Measurements from ENCODE around the gene MCTP1. TPM values are rescaled to one million over a fixed set of nuclear protein-coding genes. Genes with fewer than 3 reads are reported as not detected.

MCTP1 gene
- total and polyA plus RNA-seq, 2 of the 8 experiments (the other 6 are each of a cell fraction or from before 2014, with no cell fraction given): 0.56 to 3.4 TPM

DNA sequence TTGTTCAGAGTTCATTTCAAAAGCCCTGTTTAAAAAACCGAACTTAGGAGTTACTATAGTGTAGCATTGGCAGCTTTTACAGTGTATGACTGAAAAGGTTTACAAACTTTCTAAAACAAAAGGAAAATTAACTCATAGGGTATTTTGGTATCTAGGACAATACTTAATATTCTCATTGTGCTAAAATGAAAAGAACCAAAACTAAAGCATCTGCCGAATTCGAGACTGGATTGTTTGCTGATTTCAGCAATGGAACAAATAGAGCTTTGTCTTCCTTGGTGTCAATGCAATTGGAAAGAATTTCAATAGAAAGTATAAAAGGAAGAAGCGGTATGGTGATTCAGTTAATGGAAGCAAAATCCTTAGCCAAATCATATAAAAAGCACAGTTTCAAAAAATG is 412.4 kb downstream of the MCTP1 start:
- no peak overlapping the region for H3K4ac ChIP-seq (replicated peaks; ENCODE audit: insufficient read length, low read depth, low read length)
- no peak overlapping the region for H3K56ac ChIP-seq (replicated peaks; ENCODE audit: insufficient read length, low read depth, low read length)
- no peak overlapping the region for H4K5ac ChIP-seq (ENCODE audit: insufficient read length, low read depth, low read length)
- no peak for FAIRE-seq
- H3K36me3 ChIP-seq (ENCODE audit: control insufficient read depth in 2 of 4, insufficient read depth in 4 of 4, low read length in 3 of 4): no peaks in the 10 kb centered on the region
- H2AFZ ChIP-seq (ENCODE audit: low read length): no peak overlapping the region
- no peak overlapping the region for H3K27ac ChIP-seq (ENCODE audit: low read depth, low read length)
- H3K9me3 ChIP-seq (ENCODE audit: insufficient read depth in 2 of 2, low read depth in 1 of 2, low read length in 1 of 2): no peaks in the 10 kb centered on the region
- no peak overlapping the region for H2BK5ac ChIP-seq (ENCODE audit: low read depth, low read length)
- no peak overlapping the region for H2BK20ac ChIP-seq (ENCODE audit: low read length)
- no peak overlapping the region for H2BK12ac ChIP-seq (ENCODE audit: low read depth, low read length)
- no peak overlapping the region for H4K91ac ChIP-seq (replicated peaks; ENCODE audit: insufficient read length, low read length)
- no peak overlapping the region for H2BK120ac ChIP-seq (replicated peaks; ENCODE audit: low read depth, low read length)
- H2AK5ac ChIP-seq (ENCODE audit: low read depth, low read length): no peak overlapping the region
- no peaks in the 10 kb centered on the region for H3K23me2 ChIP-seq (ENCODE audit: low read depth, low read length)
- no peak overlapping the region for H4K8ac ChIP-seq (ENCODE audit: extremely low read depth, insufficient read depth, low read length)
- no peak overlapping the region for H3K23ac ChIP-seq (ENCODE audit: insufficient read length)
- no peaks in the 10 kb centered on the region for H3K27me3 ChIP-seq (replicated peaks in 1 of 4; ENCODE audit: control insufficient read depth in 3 of 4, extremely low read depth in 1 of 4, insufficient read depth in 3 of 4, low read length in 3 of 4)
- no peaks in the 10 kb centered on the region for H3K4me1 ChIP-seq (replicated peaks in 1 of 4; ENCODE audit: control insufficient read depth in 3 of 4, insufficient read depth in 4 of 4, low read length in 3 of 4)
- no peak overlapping the region for H3K4me3 ChIP-seq (ENCODE audit: extremely low read depth in 1 of 4, insufficient read depth in 2 of 4, low read depth in 3 of 4, low read length in 4 of 4)
- H3K9ac ChIP-seq (replicated peaks in 1 of 4; ENCODE audit: extremely low read depth in 1 of 4, low read depth in 3 of 4, low read length in 3 of 4): no peak overlapping the region
- H3K14ac ChIP-seq (ENCODE audit: insufficient read length): no peak overlapping the region
- DNase-seq (ENCODE audit: low read depth in 1 of 2, low spot score in 2 of 2): no peak
- H2BK15ac ChIP-seq (ENCODE audit: low read length): no peak overlapping the region
- H3K18ac ChIP-seq (ENCODE audit: extremely low read depth, low read length): no peak overlapping the region
- no peaks in the 10 kb centered on the region for H3K79me2 ChIP-seq (ENCODE audit: control insufficient read depth in 1 of 2, insufficient read depth in 2 of 2, low read length in 2 of 2)
- no peaks in the 10 kb centered on the region for H3K79me1 ChIP-seq (ENCODE audit: low read depth, low read length)
- CTCF ChIA-PET (ENCODE audit: partially characterized antibody): interaction anchor here (1.4 to 1.7 kb wide), 2 partner anchors 20 to 22 kb away, joined by 4 to 5 read pairs; no protein-coding TSS in a partner anchor
- no peak overlapping the region for H3K4me2 ChIP-seq (ENCODE audit: insufficient read depth in 1 of 2, low read depth in 2 of 2, low read length in 2 of 2)
- 93% methylated on average over 4 of the region's 4 CpGs; no CpG with 5 or more reads in 1 of the 2 experiments for WGBS, 2 experiments (ENCODE audit: extremely low coverage in 1 of 2, insufficient coverage in 1 of 2, insufficient read length in 1 of 2, insufficient replicate concordance in 2 of 2, low coverage in 1 of 2, low lambda C conversion rate in 2 of 2, missing lambda C conversion rate in 1 of 2)
- H4K20me1 ChIP-seq (replicated peaks in 1 of 2; ENCODE audit: control insufficient read depth in 1 of 2, insufficient read depth in 2 of 2, low read length in 2 of 2): no peaks in the 10 kb centered on the region
- POLR2A ChIA-PET (ENCODE audit: partially characterized antibody): no interaction called here
- TF ChIP-seq TCF12 (IDR thresholded peaks at IDR 0.05; ENCODE audit: low read depth, low read length) (no peak), RAD21 (IDR thresholded peaks at IDR 0.05 in 1 of 2, conservative IDR thresholded peaks at IDR 0.05 in 1 of 2; ENCODE audit: low read depth in 2 of 2, low read length in 2 of 2) (no peak), SP1 (IDR thresholded peaks at IDR 0.05; ENCODE audit: low read depth, low read length) (no peak), CBX5 (IDR thresholded peaks at IDR 0.05; ENCODE audit: low read depth, low read length) (no peak), ASH2L (IDR thresholded peaks at IDR 0.05; ENCODE audit: low read length) (no peak), HDAC6 (IDR thresholded peaks at IDR 0.05; ENCODE audit: low read depth, low read length) (no peak), NRF1 (IDR thresholded peaks at IDR 0.05; ENCODE audit: low read depth, low read length) (no peak), SIN3A (conservative IDR thresholded peaks at IDR 0.05 in 1 of 2, IDR thresholded peaks at IDR 0.05 in 1 of 2; ENCODE audit: low read depth in 1 of 2, low read length in 2 of 2) (no peak), SAP30 (IDR thresholded peaks at IDR 0.05; ENCODE audit: insufficient read depth, insufficient replicate concordance, low read length) (no peak), RXRA (IDR thresholded peaks at IDR 0.05; ENCODE audit: insufficient read depth, low read depth, low read length) (no peak), EP300 (IDR thresholded peaks at IDR 0.05; ENCODE audit: borderline replicate concordance in 1 of 2, low read depth in 2 of 2, low read length in 2 of 2) (no peak), KDM5A (IDR thresholded peaks at IDR 0.05; ENCODE audit: low read length) (no peak), GABPA (IDR thresholded peaks at IDR 0.05; ENCODE audit: borderline replicate concordance, insufficient read depth, low read length) (no peak), CEBPB (IDR thresholded peaks at IDR 0.05; ENCODE audit: low read depth, low read length) (no peak)

All from H1 (cell line).